GM10266 (cell line): Measurements from ENCODE around the gene SLC10A7.

Experiments used
- DNase-seq: peaks from one replicate; pipeline ENCODE4 v3.0.0; 2012; ENCODE audit errors: extremely low spot score
- CTCF ChIP-seq: IDR thresholded peaks from 2 replicates; pipeline ENCODE4 v1.5.1; 2012; ENCODE audit warnings: mild to moderate bottlenecking, low read depth; ENCODE audit not compliant: control insufficient read depth, insufficient read depth; ENCODE audit errors: missing control alignments

The SLC10A7 gene, protein sequence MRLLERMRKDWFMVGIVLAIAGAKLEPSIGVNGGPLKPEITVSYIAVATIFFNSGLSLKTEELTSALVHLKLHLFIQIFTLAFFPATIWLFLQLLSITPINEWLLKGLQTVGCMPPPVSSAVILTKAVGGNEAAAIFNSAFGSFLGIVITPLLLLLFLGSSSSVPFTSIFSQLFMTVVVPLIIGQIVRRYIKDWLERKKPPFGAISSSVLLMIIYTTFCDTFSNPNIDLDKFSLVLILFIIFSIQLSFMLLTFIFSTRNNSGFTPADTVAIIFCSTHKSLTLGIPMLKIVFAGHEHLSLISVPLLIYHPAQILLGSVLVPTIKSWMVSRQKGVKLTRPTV

GRCh38 chr4:146521541-146522097, at the start of gene SLC10A7:
Gene SLC10A7 (minus strand): TSS chr4:146521940. CDS start chr4:146521717, 223 bp downstream.
- TF ChIP-seq CTCF: no peak
- peak; percentile 81 for DNase-seq

- no peak for TF ChIP-seq CTCF
- DNase-seq: no peak
These were observed 45.7 kb upstream of the SLC10A7 start for GRCh38 chr4:146567396-146567795.

GRCh38 chr4:146564492-146564891, 42.8 kb upstream of the SLC10A7 start:
- DNase-seq: no peak

GRCh38 chr4:146550161-146550560, 28.4 kb upstream of the SLC10A7 start:
- no peak for TF ChIP-seq CTCF
- no peak for DNase-seq

More at GRCh38 chr4:146564492-146564891, 42.8 kb upstream of the SLC10A7 start:
- TF ChIP-seq CTCF: no peak

DNA sequence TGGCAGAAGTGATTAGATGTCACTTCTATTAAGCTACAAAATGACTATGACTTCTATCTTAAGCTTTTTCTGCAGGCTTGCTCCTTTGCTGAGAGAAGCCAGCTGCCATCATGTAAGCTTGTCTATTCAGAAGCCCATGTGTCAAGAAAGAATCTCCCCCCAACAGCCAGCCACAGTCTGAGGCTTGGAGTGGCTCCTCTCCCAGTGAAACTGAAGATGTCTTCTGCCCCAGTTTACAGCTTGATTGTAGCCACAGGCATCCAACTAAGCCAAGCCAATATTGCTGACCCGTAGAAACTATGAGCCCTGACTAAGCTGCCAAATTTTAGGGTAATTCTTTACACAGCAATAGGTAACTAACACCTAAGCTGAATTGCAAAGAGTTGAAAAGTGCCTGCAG, 26.7 kb upstream of the SLC10A7 start:
- no peak for TF ChIP-seq CTCF

GRCh38 chr4:146545102-146545501, 23.4 kb upstream of the SLC10A7 start:
- peak; percentile 22 for DNase-seq

More for the DNA sequence above, 26.7 kb upstream of the SLC10A7 start:
- no peak for DNase-seq

More at GRCh38 chr4:146545102-146545501, 23.4 kb upstream of the SLC10A7 start:
- peak; percentile 37 for TF ChIP-seq CTCF
